T-helper 2 cell treated with Interferon-gamma antibody and Interleukin-4, amounts not matched to agents 5 μg/mL and 100 μg/mL, for 36 hours (primary cell): ENCODE data around the gene ANTXR2.
"Not testable (repeated sequence)": the region's sequence is repeated elsewhere in the genome, so short reads cannot be mapped to it uniquely, and the experiment has no call there.

Experiments used
- DNase-seq: peaks from one replicate; pipeline ENCODE4 v3.0.0; 2021; ENCODE audit warnings: low spot score
- H3K27ac Mint-ChIP-seq: one replicate; pipeline ENCODE4 v1.8.0; 2021; ENCODE audit warnings: mild to moderate bottlenecking, mixed read lengths
- H3K27me3 Mint-ChIP-seq: one replicate; pipeline ENCODE4 v1.8.0; 2021; ENCODE audit warnings: low read depth, mixed read lengths
- H3K36me3 Mint-ChIP-seq: one replicate; pipeline ENCODE4 v1.8.0; 2021; ENCODE audit warnings: low read depth, mixed read lengths
- H3K4me1 Mint-ChIP-seq: one replicate; pipeline ENCODE4 v1.8.0; 2021; ENCODE audit warnings: low read depth, mixed read lengths
- H3K4me3 Mint-ChIP-seq: one replicate; pipeline ENCODE4 v1.8.0; 2022; ENCODE audit warnings: mild to moderate bottlenecking, moderate library complexity, mixed read lengths
- H3K9me3 Mint-ChIP-seq: one replicate; pipeline ENCODE4 v1.8.0; 2021; ENCODE audit warnings: mixed read lengths

The ANTXR2 gene

GRCh38 chr4:79996851-79997250 lies 76.2 kb downstream of the ANTXR2 start:
- Mint-ChIP-seq H3K9me3 (peaks cover under 1% of the 10 kb centered on the region), H3K36me3 (peaks cover 22% of the 10 kb centered on the region), H3K4me1 (peaks cover 10% of the 10 kb centered on the region), H3K27ac (no peak overlapping the region), H3K27me3 (no peaks in the 10 kb centered on the region), H3K4me3 (no peak overlapping the region)
- DNase-seq: no peak

DNA sequence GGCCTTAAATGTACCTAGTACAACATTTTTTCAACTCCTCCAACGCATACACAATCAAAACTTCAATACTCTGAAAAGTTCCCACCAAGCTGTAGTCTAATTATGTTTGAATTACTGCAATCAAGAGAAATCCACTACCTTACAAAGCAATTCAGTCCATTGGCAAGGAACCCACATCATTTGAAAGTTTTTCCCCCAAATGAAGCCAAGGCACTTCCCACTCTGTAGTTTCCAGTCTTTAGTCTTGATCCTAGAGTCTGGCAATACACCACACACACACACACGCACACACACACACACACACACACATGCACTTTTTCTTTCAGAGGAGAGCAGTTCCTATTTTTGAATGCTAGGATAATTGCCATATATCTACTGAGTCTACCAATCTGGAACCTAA lies 79.6 kb downstream of the ANTXR2 start:
- Mint-ChIP-seq H3K9me3 (peaks cover 7% of the 10 kb centered on the region), H3K4me3 (no peak overlapping the region), H3K27ac (no peak overlapping the region), H3K27me3 (no peaks in the 10 kb centered on the region), H3K36me3 (peaks cover 32% of the 10 kb centered on the region), H3K4me1 (peaks cover 14% of the 10 kb centered on the region)
- DNase-seq: no peak

DNA sequence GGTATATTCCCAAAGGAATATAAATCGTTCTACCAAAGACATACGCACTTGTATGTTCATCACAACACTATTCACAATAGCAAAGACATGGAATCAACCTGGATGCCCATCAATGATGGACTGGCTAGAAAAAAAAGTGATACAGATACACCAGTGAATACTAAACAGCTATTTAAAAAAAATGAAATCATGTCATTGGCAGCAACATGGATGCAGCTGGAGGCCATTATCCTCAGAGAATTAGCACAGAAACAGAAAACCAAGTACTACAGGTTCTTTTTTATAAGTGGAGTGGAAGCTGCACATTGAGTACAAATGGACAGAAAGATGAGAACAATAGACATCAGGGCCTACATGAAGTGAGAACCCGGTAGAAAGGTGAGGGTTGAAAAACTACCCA lies 81.4 kb downstream of the ANTXR2 start:
- H3K27ac Mint-ChIP-seq: no peak overlapping the region
- H3K9me3 Mint-ChIP-seq: peaks cover 9% of the 10 kb centered on the region
- peaks cover 8% of the 10 kb centered on the region for H3K4me1 Mint-ChIP-seq
- no peaks in the 10 kb centered on the region for H3K27me3 Mint-ChIP-seq
- DNase-seq: no peak
- H3K4me3 Mint-ChIP-seq: no peak overlapping the region
- peaks cover 33% of the 10 kb centered on the region for H3K36me3 Mint-ChIP-seq

DNA sequence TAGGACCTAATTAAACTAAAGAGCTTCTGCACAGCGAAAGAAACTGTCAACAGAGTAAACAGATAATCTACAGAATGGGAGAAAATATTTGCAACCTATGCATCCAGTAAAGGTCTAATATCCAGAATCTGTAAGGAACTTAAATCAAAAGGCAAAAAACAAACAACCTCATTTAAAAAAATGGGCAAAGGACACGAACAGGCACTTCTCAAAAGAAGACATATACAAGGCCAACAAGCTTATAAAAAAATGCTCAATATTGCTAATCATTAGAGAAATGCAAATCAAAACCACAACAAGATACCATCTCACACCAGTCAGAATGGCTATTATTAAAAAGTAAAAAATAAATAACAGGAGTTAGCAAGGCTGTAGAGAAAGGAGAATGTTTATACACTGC lies 81.9 kb downstream of the ANTXR2 start:
- H3K27me3 Mint-ChIP-seq, DNase-seq, H3K4me3 Mint-ChIP-seq, H3K4me1 Mint-ChIP-seq, H3K27ac Mint-ChIP-seq, H3K9me3 Mint-ChIP-seq: not testable (repeated sequence)
- peaks cover 30% of the 10 kb centered on the region for H3K36me3 Mint-ChIP-seq

- Mint-ChIP-seq H3K36me3 (peaks cover 29% of the 10 kb centered on the region), H3K4me1 (peaks cover 8% of the 10 kb centered on the region), H3K27me3 (no peaks in the 10 kb centered on the region), H3K27ac (no peak overlapping the region), H3K9me3 (peaks cover 9% of the 10 kb centered on the region), H3K4me3 (no peak overlapping the region)
- no peak for DNase-seq
Observed at GRCh38 chr4:79987401-79987800, 85.6 kb downstream of the ANTXR2 start.

GRCh38 chr4:79983431-79983830 lies 89.6 kb downstream of the ANTXR2 start:
- Mint-ChIP-seq H3K4me3 (no peak overlapping the region), H3K27me3 (no peaks in the 10 kb centered on the region), H3K4me1 (peaks cover 1% of the 10 kb centered on the region), H3K27ac (no peak overlapping the region), H3K9me3 (peaks cover under 1% of the 10 kb centered on the region), H3K36me3 (peaks cover 20% of the 10 kb centered on the region)
- no peak for DNase-seq

GRCh38 chr4:79982601-79983322 lies 90.3 kb downstream of the ANTXR2 start:
- no peak overlapping the region for H3K27ac Mint-ChIP-seq

DNA sequence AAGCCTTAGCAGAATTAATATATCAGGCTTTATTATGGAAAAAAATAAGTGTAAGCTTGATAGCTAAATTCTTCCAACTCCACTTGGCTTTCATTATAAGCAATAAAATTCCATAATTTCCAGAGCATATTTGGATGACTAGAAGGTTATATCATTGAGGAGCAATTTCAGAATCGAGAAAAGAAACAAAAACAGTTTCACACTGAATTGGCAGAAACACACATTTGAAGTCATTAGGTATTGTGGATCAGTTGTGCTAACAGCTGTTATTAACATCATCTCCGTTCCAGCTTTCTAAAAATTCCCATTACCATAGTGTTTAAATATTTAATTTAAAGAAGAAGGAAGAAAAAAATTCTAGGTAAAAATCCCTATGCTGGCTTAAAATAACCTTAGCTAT lies 92.6 kb downstream of the ANTXR2 start:
- no peak overlapping the region for H3K4me3 Mint-ChIP-seq
- H3K36me3 Mint-ChIP-seq: peaks cover 35% of the 10 kb centered on the region
- no peaks in the 10 kb centered on the region for H3K4me1 Mint-ChIP-seq
- H3K27me3 Mint-ChIP-seq: no peaks in the 10 kb centered on the region
- no peak for DNase-seq
- no peak overlapping the region for H3K27ac Mint-ChIP-seq
- no peaks in the 10 kb centered on the region for H3K9me3 Mint-ChIP-seq

More at GRCh38 chr4:79982601-79983322, 90.3 kb downstream of the ANTXR2 start:
- Mint-ChIP-seq H3K4me3 (no peak overlapping the region), H3K4me1 (no peaks in the 10 kb centered on the region), H3K9me3 (no peaks in the 10 kb centered on the region), H3K27me3 (no peaks in the 10 kb centered on the region), H3K36me3 (peaks cover 24% of the 10 kb centered on the region)
- DNase-seq: no peak

GRCh38 chr4:79979785-79980437 lies 93.1 kb downstream of the ANTXR2 start:
- Mint-ChIP-seq H3K4me1 (no peaks in the 10 kb centered on the region), H3K27ac (no peak overlapping the region), H3K36me3 (peaks cover 41% of the 10 kb centered on the region), H3K4me3 (no peak overlapping the region), H3K27me3 (no peaks in the 10 kb centered on the region), H3K9me3 (no peaks in the 10 kb centered on the region)
- DNase-seq: no peak

DNA sequence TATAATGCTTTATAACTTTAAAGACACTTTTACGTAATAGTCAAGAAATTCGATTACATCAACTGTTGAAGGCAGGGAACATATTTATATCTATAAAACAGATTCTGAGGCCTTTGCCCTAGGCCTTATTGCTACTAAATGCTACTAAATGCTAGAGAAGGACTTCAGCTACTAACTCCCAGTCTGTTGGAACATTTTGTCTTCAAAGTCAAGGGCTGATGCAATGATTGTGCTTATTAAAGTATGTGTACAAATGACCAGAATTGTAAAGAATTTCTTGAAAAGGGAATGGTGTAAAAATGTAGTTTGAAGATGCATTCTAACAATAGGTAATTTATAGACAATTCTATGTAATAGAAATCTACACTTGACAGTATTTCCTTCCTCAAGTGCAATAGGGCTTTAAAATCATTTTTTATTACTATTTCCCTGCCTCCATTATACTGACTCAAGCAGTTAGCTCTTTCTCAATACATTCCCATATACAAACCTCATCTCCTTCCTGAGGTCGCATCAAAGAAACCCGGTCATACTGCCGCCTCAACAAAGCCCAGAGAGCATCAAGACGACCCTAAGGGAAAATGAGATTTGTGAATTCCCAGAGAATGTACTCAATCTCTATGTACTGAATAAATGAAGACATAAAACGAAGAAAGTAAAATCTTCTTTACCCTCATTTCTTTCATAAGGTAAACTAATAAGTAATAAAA lies 95.7 kb downstream of the ANTXR2 start:
- Mint-ChIP-seq H3K4me1 (no peaks in the 10 kb centered on the region), H3K4me3 (no peak overlapping the region), H3K36me3 (peaks cover 48% of the 10 kb centered on the region), H3K9me3 (no peaks in the 10 kb centered on the region), H3K27me3 (no peaks in the 10 kb centered on the region), H3K27ac (no peak overlapping the region)
- no peak for DNase-seq

DNA sequence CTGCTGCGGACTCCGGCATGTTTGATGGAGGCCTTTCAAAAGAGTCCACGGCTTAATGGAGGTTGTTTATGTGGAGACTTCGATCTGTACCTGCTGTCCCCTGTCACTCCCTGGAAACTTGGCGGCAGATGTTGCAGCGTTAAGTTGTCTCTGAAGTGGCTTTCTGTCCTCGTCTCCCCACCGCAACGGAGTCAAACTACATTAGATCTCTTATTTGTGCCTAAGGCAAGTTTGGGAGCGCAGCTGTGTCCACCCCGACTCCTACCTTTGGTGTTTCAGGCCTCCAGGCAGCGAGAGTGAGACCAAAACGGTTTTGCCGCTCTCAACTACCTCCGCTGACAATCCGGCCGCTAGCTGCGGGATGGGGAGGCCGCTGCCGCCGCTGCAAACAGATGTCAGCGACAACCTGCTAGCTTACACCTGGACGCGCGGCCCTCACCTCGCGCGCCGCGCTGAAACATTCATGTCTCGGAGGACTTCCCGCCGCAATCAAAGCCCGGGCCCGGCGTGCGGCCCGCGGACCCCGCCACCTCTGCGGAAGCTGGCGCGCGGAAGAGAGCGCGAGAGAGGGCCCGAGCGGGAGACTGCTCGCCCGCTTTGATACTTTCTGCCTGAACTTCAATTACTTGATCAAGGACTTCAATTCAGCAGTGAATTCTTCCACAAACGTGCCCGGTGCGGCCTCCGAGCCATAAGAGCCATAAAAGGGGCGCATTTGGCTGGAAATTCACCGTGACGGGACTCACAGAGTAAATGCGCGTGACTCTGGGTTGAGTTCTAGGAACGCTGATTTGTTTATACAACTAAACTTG lies 108.4 kb downstream of the ANTXR2 start:
- peaks cover 7% of the 10 kb centered on the region for H3K36me3 Mint-ChIP-seq
- H3K9me3 Mint-ChIP-seq: no peaks in the 10 kb centered on the region
- DNase-seq: no peak
- H3K27ac Mint-ChIP-seq: no peak overlapping the region
- H3K27me3 Mint-ChIP-seq: no peaks in the 10 kb centered on the region
- H3K4me3 Mint-ChIP-seq: no peak overlapping the region
- H3K4me1 Mint-ChIP-seq: no peaks in the 10 kb centered on the region

GRCh38 chr4:79964020-79964399 lies 109.0 kb downstream of the ANTXR2 start:
- Mint-ChIP-seq H3K4me3 (no peak overlapping the region), H3K4me1 (no peaks in the 10 kb centered on the region), H3K27me3 (no peaks in the 10 kb centered on the region), H3K27ac (no peak overlapping the region), H3K9me3 (no peaks in the 10 kb centered on the region), H3K36me3 (peaks cover 7% of the 10 kb centered on the region)
- no peak for DNase-seq

DNA sequence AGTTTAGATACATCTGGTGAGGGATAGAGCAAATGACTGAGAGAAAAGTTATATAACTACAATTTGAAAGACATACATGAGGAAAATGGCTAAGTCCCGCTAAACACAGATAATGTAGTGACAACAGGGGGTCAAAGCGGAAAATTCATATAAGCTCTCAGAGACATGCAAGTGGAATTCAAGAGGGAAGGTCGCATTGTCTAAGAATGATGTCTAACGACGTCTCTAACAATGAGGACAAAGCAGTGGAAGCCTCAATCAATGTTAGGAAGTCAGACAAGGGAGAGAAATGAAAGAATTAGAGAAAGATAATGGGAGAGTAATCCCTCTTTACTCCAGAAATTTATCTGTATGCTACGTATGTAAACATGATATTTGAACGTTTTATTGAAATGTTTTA lies 113.4 kb downstream of the ANTXR2 start:
- no peaks in the 10 kb centered on the region for H3K4me1 Mint-ChIP-seq
- no peaks in the 10 kb centered on the region for H3K9me3 Mint-ChIP-seq
- no peak overlapping the region for H3K27ac Mint-ChIP-seq
- peaks cover 5% of the 10 kb centered on the region for H3K36me3 Mint-ChIP-seq
- H3K27me3 Mint-ChIP-seq: peaks cover 8% of the 10 kb centered on the region
- H3K4me3 Mint-ChIP-seq: no peak overlapping the region
- DNase-seq: no peak
